ENCODE data around the gene SUB1.

GRCh38 chr5:32645246-32645645 is 59.9 kb downstream of the SUB1 start:
- TF ChIP-seq CTCF (conservative IDR thresholded peaks at IDR 0.05; ENCODE audit: low read length) = no peak
- TF ChIP-seq EZH2phosphoT487 (IDR thresholded peaks at IDR 0.05; ENCODE audit: borderline replicate concordance) = no peak

Data from Loucy (cell line).